Kasumi-1 (cell line): ENCODE data around the gene CYP2D6.
"Not testable (repeated sequence)": the region's sequence is repeated elsewhere in the genome, so short reads cannot be mapped to it uniquely, and the experiment has no call there.

Experiments
- DNase-seq, 2 experiments: peaks; one replicate each; lab custom pipeline; 2025; lab: John Stamatoyannopoulos, UW

CYP2D6 gene

GRCh38 chr22:42158456-42159132, 28.0 kb upstream of the CYP2D6 start:
- DNase-seq: no peak

GRCh38 chr22:42156598-42156997, 26.0 kb upstream of the CYP2D6 start:
- DNase-seq: no peak

DNA sequence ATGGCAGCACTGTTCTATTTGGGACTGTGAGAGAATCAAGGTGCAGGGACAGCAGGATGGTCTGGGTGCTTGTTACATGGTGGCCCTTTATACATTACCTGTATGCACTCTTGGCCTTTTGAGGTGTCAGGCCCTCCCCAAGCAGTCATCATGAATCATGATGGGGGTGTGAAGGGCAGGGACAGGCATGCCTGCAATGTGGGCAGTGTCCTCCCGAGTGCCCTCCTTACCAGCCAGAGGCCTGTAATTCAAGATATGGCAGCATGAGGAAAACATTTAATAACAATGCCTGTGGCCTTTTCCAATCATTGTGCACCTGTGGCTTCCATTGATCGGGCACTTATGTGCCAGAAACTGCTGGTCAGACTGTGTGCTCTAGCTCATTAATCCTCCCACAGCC, 25.5 kb upstream of the CYP2D6 start:
- no peak for DNase-seq

- no peak for DNase-seq
Observed at GRCh38 chr22:42155053-42155543, 24.5 kb upstream of the CYP2D6 start.

- DNase-seq: no peak
Observed at GRCh38 chr22:42154293-42155052, 23.9 kb upstream of the CYP2D6 start.

GRCh38 chr22:42152661-42153270, 22.2 kb upstream of the CYP2D6 start:
- no peak for DNase-seq

DNA sequence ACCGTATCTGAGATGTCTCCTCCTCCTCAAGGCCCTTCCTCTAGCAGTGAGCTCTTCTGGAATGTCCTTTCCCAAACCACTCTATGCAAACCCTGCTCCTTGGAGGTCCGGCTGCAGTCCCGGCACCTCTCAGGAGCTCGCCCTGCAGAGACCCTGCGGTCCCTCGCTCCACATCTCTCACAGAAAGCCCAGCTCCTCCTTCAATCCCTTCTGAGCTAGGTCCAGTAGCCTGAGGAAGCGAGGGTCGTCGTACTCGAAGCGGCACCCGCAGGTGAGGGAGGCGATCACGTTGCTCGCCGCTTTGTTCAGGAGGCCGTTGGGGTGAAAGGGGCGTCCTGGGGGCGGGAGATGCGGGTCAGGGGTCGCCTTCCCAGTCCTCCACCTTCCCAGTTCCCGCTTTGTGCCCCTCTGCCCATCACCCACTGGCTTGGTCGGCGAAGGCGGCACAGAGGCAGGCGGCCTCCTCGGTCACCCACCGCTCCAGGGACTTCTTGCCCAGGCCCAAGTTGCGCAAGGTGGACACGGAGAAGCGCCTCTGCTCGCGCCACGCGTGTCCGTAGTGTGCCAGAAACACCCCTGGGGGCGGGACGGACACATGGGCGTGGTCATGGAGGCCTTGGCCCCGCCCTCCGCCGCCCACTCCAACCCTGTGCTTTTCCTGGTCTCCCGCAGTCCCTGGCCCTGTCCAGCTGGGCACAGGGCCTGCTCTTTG, 21.5 kb upstream of the CYP2D6 start:
- DNase-seq: no peak

- DNase-seq: no peak
Observed at GRCh38 chr22:42150727-42151590, 20.3 kb upstream of the CYP2D6 start.

DNA sequence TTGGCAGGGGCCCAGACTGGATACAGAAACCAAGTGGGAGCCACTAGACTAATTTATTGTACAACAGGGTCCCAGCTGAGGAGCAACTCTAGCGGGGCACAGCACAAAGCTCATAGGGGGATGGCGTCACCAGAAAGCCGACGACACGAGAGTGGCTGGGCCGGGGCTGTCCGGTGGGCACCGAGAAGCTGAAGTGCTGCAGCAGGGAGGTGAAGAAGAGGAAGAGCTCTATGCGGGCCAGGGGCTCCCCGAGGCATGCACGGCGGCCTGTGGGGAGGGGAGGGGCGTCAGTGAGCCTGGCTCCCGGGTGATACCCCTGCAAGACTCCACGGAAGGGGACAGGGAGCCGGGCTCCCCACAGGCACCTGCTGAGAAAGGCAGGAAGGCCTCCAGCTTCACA, 19.2 kb upstream of the CYP2D6 start:
- DNase-seq: not testable (repeated sequence)

- no peak for DNase-seq
Observed at GRCh38 chr22:42145175-42145574, 14.6 kb upstream of the CYP2D6 start.

GRCh38 chr22:42143859-42144822, 13.5 kb upstream of the CYP2D6 start:
- DNase-seq: not testable (repeated sequence)

DNA sequence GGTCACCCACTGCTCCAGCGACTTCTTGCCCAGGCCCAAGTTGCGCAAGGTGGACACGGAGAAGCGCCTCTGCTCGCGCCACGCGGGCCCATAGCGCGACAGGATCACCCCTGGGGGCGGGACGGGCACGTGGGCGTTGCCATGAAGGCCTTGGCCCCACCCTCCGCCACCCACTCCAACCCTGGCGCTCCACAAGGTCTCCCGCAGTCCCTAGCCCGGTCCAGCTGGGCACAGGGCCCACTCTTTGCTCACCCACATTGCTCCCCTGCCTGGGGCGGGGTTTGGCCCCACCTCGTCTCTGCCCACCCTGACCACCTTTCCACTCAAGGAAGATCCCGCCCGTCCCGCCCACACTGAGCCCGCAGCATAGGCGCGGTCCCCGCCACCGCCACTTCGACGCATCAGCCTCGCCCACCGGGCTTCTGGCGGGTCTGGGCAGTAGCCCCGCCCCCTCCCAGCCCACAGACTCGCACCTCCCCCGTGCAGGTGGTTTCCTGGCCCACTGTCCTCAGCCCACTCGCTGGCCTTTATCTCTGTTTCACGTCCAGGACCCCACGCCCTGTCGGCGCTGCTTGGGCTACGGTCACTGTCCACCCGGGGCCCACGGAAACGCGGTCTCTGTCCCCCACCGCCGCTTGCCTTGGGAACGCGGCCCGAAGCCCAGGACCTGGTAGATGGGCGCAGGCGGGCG, 12.3 kb upstream of the CYP2D6 start:
- DNase-seq: no peak

DNA sequence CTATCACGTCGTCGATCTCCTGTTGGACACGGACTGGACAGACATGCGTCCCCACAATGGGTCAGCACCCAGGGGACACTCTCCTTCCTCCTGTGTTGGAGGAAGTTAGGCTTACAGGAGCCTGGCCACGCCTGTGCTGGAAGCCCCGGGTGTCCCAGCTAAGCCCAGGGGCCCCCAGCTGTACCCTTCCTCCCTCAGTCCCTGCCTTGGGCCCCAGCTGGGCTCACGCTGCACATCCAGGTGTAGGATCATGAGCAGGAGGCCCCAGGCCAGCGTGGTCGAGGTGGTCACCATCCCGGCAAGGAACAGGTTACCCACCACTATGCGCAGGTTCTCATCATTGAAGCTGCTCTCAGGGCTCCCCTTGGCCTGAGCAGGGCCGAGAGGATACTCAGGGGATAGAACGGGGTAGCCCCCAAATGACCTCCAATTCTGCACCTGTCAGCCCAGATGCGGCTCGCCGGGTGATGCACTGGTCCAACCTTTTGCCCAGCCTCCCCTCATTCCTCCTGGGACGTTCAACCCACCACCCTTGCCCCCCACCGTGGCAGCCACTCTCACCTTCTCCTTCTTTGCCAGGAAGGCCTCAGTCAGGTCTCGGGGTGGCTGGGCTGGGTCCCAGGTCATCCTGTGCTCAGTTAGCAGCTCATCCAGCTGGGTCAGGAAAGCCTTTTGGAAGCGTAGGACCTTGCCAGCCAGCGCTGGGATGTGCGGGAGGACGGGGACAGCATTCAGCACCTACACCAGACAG, 10.9 kb upstream of the CYP2D6 start:
- DNase-seq: not testable (repeated sequence)

- DNase-seq: not testable (repeated sequence)
Observed at GRCh38 chr22:42140153-42140552, 9.5 kb upstream of the CYP2D6 start.

DNA sequence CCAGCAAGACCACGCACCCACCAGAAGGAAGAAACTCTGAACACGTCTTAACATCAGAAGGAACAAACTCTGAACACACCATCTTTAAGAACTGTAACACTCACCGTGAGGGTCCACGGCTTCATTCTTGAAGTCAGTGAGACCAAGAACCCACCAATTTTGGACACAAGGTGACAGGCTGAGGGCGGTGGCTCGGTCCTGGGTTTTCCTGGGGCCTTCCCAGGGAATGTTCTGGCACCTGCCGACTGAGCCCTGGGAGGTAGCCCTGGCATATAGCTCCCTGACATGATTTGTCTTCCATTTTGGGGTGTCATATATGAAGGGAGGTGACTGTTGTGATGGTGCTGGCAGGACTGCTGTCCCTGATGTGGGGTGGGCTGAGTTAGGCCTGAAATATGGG, 8.9 kb upstream of the CYP2D6 start:
- DNase-seq: not testable (repeated sequence)

DNA sequence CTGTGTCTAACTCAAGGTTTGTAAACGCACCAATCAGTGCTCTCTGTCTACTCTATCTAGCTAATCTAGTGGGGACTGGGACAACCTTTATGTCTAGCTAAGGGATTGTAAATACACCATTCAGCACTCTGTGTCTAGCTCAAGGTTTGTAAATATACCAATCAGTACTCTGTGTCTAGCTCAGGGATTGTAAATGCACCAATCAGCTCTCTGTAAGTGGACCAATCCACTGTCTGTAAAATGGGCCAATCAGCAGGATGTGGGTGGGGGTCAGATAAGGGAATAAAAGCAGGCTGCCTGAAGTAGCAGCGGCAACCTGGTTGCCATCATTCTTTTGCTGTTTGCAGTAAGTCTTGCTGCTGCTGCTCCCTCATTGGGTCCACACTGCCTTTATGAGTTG, 8.4 kb upstream of the CYP2D6 start:
- no peak for DNase-seq

DNA sequence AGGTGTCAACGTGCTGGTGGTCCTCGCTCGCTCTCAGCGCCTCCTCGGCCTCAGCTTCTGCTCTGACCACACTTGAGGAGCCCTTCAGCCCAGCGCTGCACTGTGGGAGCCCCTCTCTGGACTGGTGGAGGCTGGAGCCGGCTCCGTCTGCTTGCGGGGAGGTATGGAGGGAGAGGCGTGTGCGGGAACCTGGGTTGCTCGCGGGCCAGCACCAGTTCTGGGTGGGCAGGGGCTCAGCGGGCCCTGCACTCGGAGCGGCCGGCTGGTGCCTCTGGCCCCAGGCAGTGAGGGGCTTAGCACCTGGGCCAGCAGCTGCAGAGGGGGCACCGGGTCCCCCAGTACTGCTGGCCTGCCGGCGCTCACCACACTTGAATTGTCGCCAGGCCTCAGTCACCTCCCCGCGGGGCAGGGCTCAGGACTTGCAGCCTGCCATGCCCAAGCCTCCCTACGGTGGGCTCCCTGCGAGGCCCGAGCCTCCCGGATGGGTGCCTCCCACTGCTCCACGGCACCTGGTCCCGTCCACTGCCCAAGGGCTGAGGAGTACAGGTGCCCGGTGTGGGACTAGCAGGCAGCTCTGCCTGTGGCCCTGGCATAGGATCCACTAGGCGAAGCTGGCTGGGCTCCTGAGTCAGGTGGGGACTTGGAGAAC, 7.6 kb upstream of the CYP2D6 start:
- DNase-seq: no peak

- not testable (repeated sequence) for DNase-seq
Observed at GRCh38 chr22:42135688-42136087, 5.1 kb upstream of the CYP2D6 start.
